Uterus (tissue), 4 donors: ENCODE results near the gene COMMD4. TPM values are rescaled to one million over a fixed set of nuclear protein-coding genes. Genes with fewer than 3 reads are reported as not detected.

Experiments
- DNase-seq, 2 donors: peaks; one replicate each; pipeline ENCODE4 v3.0.0-alpha.2; 2019 to 2020
- H3K27ac ChIP-seq, 2 donors: fragments of 200-600 bp; sonication (generic); 1 replicate in 1 of 2; 2 replicates in 1 of 2; pipeline ENCODE4 v1.5.1; 2016 to 2018
- H3K27me3 ChIP-seq, 2 donors: fragments of 200-600 bp; sonication (generic); one replicate each; pipeline ENCODE4 v1.5.1; 2018 to 2019; ENCODE audit warnings: control low read depth in 1 of 2
- H3K36me3 ChIP-seq, 2 donors: fragments of 200-600 bp; sonication (generic); one replicate each; pipeline ENCODE4 v1.5.1; 2019; ENCODE audit warnings: control low read depth in 1 of 2
- H3K4me1 ChIP-seq, 2 donors: fragments of 200-600 bp; sonication (generic); one replicate each; pipeline ENCODE4 v1.5.1; 2018 to 2019; ENCODE audit warnings: control low read depth in 1 of 2
- H3K4me3 ChIP-seq, 2 donors: fragments of 200-600 bp; sonication (generic); 1 replicate in 1 of 2; 2 replicates in 1 of 2; pipeline ENCODE4 v1.5.1; 2018 to 2019; ENCODE audit warnings: mild to moderate bottlenecking in 1 of 2
- H3K9me3 ChIP-seq, 2 donors: fragments of 200-600 bp; sonication (generic); one replicate each; pipeline ENCODE4 v1.5.1; 2019; ENCODE audit warnings: control low read depth in 1 of 2
- POLR2A ChIP-seq, 2 donors: fragments of 450-650 bp; IDR thresholded peaks; one replicate each; pipeline ENCODE4 v1.6.1; 2016; ENCODE audit warnings: antibody characterized with exemption in 2 of 2, mild to moderate bottlenecking in 1 of 2, moderate library complexity in 1 of 2
- intact Hi-C: fragments of 100-400 bp; cut with DNase I; formaldehyde crosslinking; loops from one replicate; pipeline ENCODE4 v1.15.1; 2023; ENCODE audit warnings: low total_unique reads
- total RNA-seq, 4 donors: library from RNA; depleted of rRNA in 3 of 4; stranded (reverse); fragments of >200 nt in 3 of 4; gene quantifications; one replicate each; pipeline versions ENCODE4 v1.1.0 to v1.2.4, GENCODE V29; 2014 to 2023
- TF ChIP-seq, protein P1 (sequence below), 4 experiments: fragments of 200-600 bp in 2 of 4; fragments of 450-650 bp in 2 of 4; sonication (generic) in 2 of 4; IDR thresholded peaks; one replicate each; pipeline ENCODE4 v1.5.1; 2016 to 2019; ENCODE audit warnings: antibody characterized with exemption in 4 of 4, mild to moderate bottlenecking in 2 of 4, moderate library complexity in 1 of 4
- donor health status: DM: yes; HTN: yes; CAD: no.

The COMMD4 gene
- total RNA-seq, 4 donors from 2014 or later, result 29.9 to 53.0 (median 37.9) TPM

DNA sequence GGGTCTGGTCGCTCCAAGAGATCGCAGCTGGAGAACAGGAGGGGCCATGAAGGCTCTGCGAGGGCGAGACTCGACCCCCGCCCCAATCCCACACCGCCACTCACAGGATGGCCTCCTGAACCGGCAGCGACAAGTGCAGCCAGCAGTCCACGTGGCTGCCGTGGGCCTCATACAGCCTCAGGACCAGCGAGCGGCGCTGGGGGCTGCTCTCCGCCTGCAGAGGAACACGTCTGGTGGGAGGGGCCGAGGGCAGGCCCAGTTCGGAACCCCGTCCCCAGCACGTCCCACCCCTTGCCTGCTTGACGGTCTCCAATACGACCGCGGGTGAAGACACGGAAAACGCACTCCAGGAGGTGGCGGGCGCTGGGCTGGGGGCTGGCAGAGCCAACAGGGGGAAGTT is 20.1 kb downstream of the COMMD4 start:
- DNase-seq, result no peak
- Histone ChIP-seq H3K4me1 (no peaks in the 10 kb centered on the region), H3K4me3 (no peak overlapping the region), H3K27ac (no peak overlapping the region), H3K27me3 (no peaks in the 10 kb centered on the region), H3K9me3 (no peaks in the 10 kb centered on the region), H3K36me3 (no peaks in the 10 kb centered on the region)
- intact Hi-C loops, result no loop called here
- no peak for TF ChIP-seq POLR2A (IDR thresholded peaks at IDR 0.05)
- TF ChIP-seq, protein P1, sequence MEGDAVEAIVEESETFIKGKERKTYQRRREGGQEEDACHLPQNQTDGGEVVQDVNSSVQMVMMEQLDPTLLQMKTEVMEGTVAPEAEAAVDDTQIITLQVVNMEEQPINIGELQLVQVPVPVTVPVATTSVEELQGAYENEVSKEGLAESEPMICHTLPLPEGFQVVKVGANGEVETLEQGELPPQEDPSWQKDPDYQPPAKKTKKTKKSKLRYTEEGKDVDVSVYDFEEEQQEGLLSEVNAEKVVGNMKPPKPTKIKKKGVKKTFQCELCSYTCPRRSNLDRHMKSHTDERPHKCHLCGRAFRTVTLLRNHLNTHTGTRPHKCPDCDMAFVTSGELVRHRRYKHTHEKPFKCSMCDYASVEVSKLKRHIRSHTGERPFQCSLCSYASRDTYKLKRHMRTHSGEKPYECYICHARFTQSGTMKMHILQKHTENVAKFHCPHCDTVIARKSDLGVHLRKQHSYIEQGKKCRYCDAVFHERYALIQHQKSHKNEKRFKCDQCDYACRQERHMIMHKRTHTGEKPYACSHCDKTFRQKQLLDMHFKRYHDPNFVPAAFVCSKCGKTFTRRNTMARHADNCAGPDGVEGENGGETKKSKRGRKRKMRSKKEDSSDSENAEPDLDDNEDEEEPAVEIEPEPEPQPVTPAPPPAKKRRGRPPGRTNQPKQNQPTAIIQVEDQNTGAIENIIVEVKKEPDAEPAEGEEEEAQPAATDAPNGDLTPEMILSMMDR (IDR thresholded peaks at IDR 0.05), result no peak

GRCh38 chr15:75356517-75356916 is 20.7 kb downstream of the COMMD4 start:
- no peak for TF ChIP-seq POLR2A (IDR thresholded peaks at IDR 0.05)
- TF ChIP-seq, protein P1 (IDR thresholded peaks at IDR 0.05), result no peak
- Histone ChIP-seq H3K36me3 (no peaks in the 10 kb centered on the region), H3K27me3 (no peaks in the 10 kb centered on the region), H3K4me3 (no peak overlapping the region), H3K9me3 (no peaks in the 10 kb centered on the region), H3K27ac (no peak overlapping the region), H3K4me1 (no peaks in the 10 kb centered on the region)
- intact Hi-C loops, result no loop called here
- DNase-seq, result no peak

GRCh38 chr15:75357976-75358673 is 22.3 kb downstream of the COMMD4 start:
- Histone ChIP-seq H3K4me1 (no peaks in the 10 kb centered on the region), H3K9me3 (no peaks in the 10 kb centered on the region), H3K27me3 (no peaks in the 10 kb centered on the region), H3K36me3 (no peaks in the 10 kb centered on the region), H3K4me3 (no peak overlapping the region), H3K27ac (no peak overlapping the region)
- DNase-seq, result no peak
- TF ChIP-seq POLR2A (IDR thresholded peaks at IDR 0.05), result no peak
- TF ChIP-seq, protein P1 (IDR thresholded peaks at IDR 0.05), result no peak
- intact Hi-C loops, result no loop called here

DNA sequence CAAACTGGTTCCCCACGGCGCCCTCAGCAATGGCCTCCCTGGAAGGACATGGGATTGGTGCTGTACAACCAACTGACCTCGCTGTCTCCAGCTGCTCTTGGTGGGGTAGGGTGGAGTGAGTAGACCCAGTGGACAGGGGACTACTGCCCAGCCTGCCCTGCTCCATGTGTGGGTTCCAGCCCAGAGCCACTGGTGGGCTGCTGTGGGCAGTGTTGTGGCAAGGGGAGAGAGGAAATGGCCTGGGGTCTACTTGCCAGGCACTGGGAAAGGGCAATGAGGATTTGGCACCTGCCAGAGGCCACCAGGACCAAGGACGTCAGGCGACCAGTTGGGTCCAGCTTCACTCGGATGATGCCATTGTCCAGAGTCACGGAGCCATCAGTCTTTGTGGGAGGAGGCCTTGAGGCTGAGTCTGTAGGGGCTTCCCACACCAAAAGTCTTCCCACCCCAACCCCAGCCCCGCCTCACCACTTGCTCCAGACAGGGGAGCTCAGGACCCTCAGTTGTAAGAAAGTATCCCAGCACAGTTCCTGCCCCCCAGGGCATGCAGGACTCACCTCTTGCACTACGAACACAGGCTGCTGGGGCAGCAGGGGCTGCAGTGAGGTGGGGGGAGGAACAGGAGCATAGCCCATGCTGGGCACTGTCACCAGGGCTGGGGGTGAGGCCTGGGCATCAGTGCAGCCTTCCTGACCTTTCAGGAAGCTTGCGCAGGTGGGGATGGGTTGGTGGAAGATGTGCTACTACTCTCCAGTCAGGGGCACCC is 23.1 kb downstream of the COMMD4 start:
- TF ChIP-seq POLR2A (IDR thresholded peaks at IDR 0.05), result no peak
- TF ChIP-seq, protein P1 (IDR thresholded peaks at IDR 0.05), result no peak
- no peaks in the 10 kb centered on the region for H3K36me3 ChIP-seq
- intact Hi-C loops, result no loop called here
- no peak overlapping the region for H3K27ac ChIP-seq
- no peaks in the 10 kb centered on the region for H3K27me3 ChIP-seq
- H3K4me1 ChIP-seq, result no peaks in the 10 kb centered on the region
- no peaks in the 10 kb centered on the region for H3K9me3 ChIP-seq
- no peak overlapping the region for H3K4me3 ChIP-seq
- DNase-seq, result no peak
